Hepatocyte (in vitro differentiated cells): ENCODE results near the gene MRPL27.

Experiments used
- CTCF ChIP-seq: fragments of 200-600 bp; sonication (generic); IDR thresholded peaks from 2 replicates; pipeline ENCODE4 v1.5.1; 2016; ENCODE audit warnings: antibody characterized with exemption, mild to moderate bottlenecking; ENCODE audit not compliant: poor library complexity
- EZH2 ChIP-seq: fragments of 200-600 bp; sonication (generic); IDR thresholded peaks from 2 replicates; pipeline ENCODE4 v1.6.1; 2016; ENCODE audit warnings: antibody characterized with exemption, mild to moderate bottlenecking, borderline replicate concordance
- EZH2phosphoT487 ChIP-seq: fragments of 200-600 bp; sonication (generic); IDR thresholded peaks from one replicate; pipeline ENCODE4 v1.6.1; 2018; ENCODE audit warnings: antibody characterized with exemption, mild to moderate bottlenecking, low read depth, moderate library complexity; ENCODE audit not compliant: unreplicated experiment, severe bottlenecking

GRCh38 chr17:50349243-50349600 is 23.8 kb downstream of the MRPL27 start:
- TF ChIP-seq EZH2 (no peak), CTCF (no peak), EZH2phosphoT487 (no peak)
